Hepatocyte (in vitro differentiated cells): ENCODE results near the gene UBE2E2. TPM values are rescaled to one million over a fixed set of nuclear protein-coding genes. Genes with fewer than 3 reads are reported as not detected.

Source experiments
- DNase-seq: peaks from one replicate; pipeline ENCODE4 v3.0.0-alpha.2; 2016; ENCODE audit warnings: low spot score
- H2AFZ ChIP-seq: fragments of 200-600 bp; sonication (generic); 2 replicates; pipeline ENCODE4 v1.6.0; 2016; ENCODE audit warnings: antibody characterized with exemption, mild to moderate bottlenecking
- H3K27ac ChIP-seq: fragments of 200-600 bp; sonication (generic); 2 replicates; pipeline ENCODE4 v1.5.1; 2016; ENCODE audit warnings: mild to moderate bottlenecking
- H3K27me3 ChIP-seq: fragments of 200-600 bp; sonication (generic); 2 replicates; pipeline ENCODE4 v1.6.1; 2016
- H3K36me3 ChIP-seq: fragments of 200-600 bp; sonication (generic); replicated peaks from 2 replicates; pipeline ENCODE4 v1.5.1; 2016; ENCODE audit warnings: low read depth; ENCODE audit not compliant: insufficient read depth
- H3K4me1 ChIP-seq: fragments of 200-600 bp; sonication (generic); 2 replicates; pipeline ENCODE4 v1.5.1; 2016; ENCODE audit warnings: mild to moderate bottlenecking, moderate library complexity; ENCODE audit not compliant: insufficient read depth
- H3K4me2 ChIP-seq: fragments of 200-600 bp; sonication (generic); 2 replicates; pipeline ENCODE4 v1.6.0; 2016
- H3K4me3 ChIP-seq: fragments of 200-600 bp; sonication (generic); 2 replicates; pipeline ENCODE4 v1.5.1; 2016; ENCODE audit warnings: mild to moderate bottlenecking
- H3K79me2 ChIP-seq: fragments of 200-600 bp; sonication (generic); 2 replicates; pipeline ENCODE4 v1.6.0; 2017; ENCODE audit warnings: mild to moderate bottlenecking
- H3K9me2 ChIP-seq: fragments of 200-600 bp; sonication (generic); replicated peaks from 2 replicates; pipeline ENCODE4 v1.6.0; 2017; ENCODE audit warnings: mild to moderate bottlenecking; ENCODE audit not compliant: insufficient read depth
- H3K9me3 ChIP-seq: fragments of 200-600 bp; sonication (generic); 2 replicates; pipeline ENCODE4 v1.5.1; 2016; ENCODE audit warnings: low read depth, mild to moderate bottlenecking
- H4K20me1 ChIP-seq: fragments of 200-600 bp; sonication (generic); 2 replicates; pipeline ENCODE4 v1.6.0; 2016; ENCODE audit warnings: mild to moderate bottlenecking; ENCODE audit not compliant: insufficient read depth, poor library complexity, severe bottlenecking
- CTCF ChIP-seq: fragments of 200-600 bp; sonication (generic); IDR thresholded peaks from 2 replicates; pipeline ENCODE4 v1.5.1; 2016; ENCODE audit warnings: antibody characterized with exemption, mild to moderate bottlenecking; ENCODE audit not compliant: poor library complexity
- EZH2 ChIP-seq: fragments of 200-600 bp; sonication (generic); IDR thresholded peaks from 2 replicates; pipeline ENCODE4 v1.6.1; 2016; ENCODE audit warnings: antibody characterized with exemption, mild to moderate bottlenecking, borderline replicate concordance
- EZH2phosphoT487 ChIP-seq: fragments of 200-600 bp; sonication (generic); IDR thresholded peaks from one replicate; pipeline ENCODE4 v1.6.1; 2018; ENCODE audit warnings: antibody characterized with exemption, mild to moderate bottlenecking, low read depth, moderate library complexity; ENCODE audit not compliant: unreplicated experiment, severe bottlenecking
- WGBS: methylation state at CpG from one replicate; pipeline ENCODE4 v1.1.6; 2016; ENCODE audit warnings: low lambda C conversion rate; ENCODE audit errors: missing lambda C conversion rate; 5-methylcytosine and 5-hydroxymethylcytosine counted together
- polyA plus RNA-seq: library from polyadenylated mRNA; unstranded; fragments of >200 nt; fragmentation: Nextera tagmentation; extraction: Ambion mirVana; gene quantifications from 2 replicates; pipeline ENCODE4 v1.2.1, GENCODE V29; 2016
- total RNA-seq: library from RNA; depleted of rRNA; stranded (reverse); fragments of >200 nt; gene quantifications from 2 replicates; pipeline ENCODE4 v1.2.3, GENCODE V29; 2014

The UBE2E2 gene
- total and polyA plus RNA-seq, 2 experiments from 2014 or later: 51.1 to 90.6 TPM

- Histone ChIP-seq H3K27me3 (no peaks in the 10 kb centered on the region), H3K4me1 (no peaks in the 10 kb centered on the region), H3K4me2 (no peak overlapping the region), H3K79me2 (no peaks in the 10 kb centered on the region), H3K27ac (no peak overlapping the region), H3K9me2 (no peaks in the 10 kb centered on the region), H2AFZ (no peak overlapping the region), H3K9me3 (no peaks in the 10 kb centered on the region), H4K20me1 (no peaks in the 10 kb centered on the region), H3K36me3 (no peaks in the 10 kb centered on the region), H3K4me3 (no peak overlapping the region)
- TF ChIP-seq CTCF: no peak
- no peak for TF ChIP-seq EZH2phosphoT487
- TF ChIP-seq EZH2: no peak
- 93% methylated on average over 2 of the region's 2 CpGs for WGBS
- DNase-seq: no peak
Measured at GRCh38 chr3:23185861-23186260, 17.3 kb upstream of the UBE2E2 start.

- Histone ChIP-seq H3K4me1 (no peaks in the 10 kb centered on the region), H3K27me3 (peaks cover 4% of the 10 kb centered on the region), H3K27ac (no peak overlapping the region), H3K4me2 (no peak overlapping the region), H3K36me3 (no peaks in the 10 kb centered on the region), H2AFZ (no peak overlapping the region), H3K9me3 (no peaks in the 10 kb centered on the region), H3K79me2 (no peaks in the 10 kb centered on the region), H4K20me1 (no peaks in the 10 kb centered on the region), H3K4me3 (no peak overlapping the region), H3K9me2 (no peaks in the 10 kb centered on the region)
- TF ChIP-seq EZH2 (no peak), CTCF (no peak), EZH2phosphoT487 (no peak)
- no peak for DNase-seq
- 80% methylated on average over 1 of the region's 1 CpG for WGBS
Measured at GRCh38 chr3:23189187-23189586, 13.9 kb upstream of the UBE2E2 start.

- Histone ChIP-seq H3K9me3 (no peaks in the 10 kb centered on the region), H3K9me2 (no peaks in the 10 kb centered on the region), H3K27me3 (peaks cover 4% of the 10 kb centered on the region), H3K27ac (no peak overlapping the region), H3K36me3 (no peaks in the 10 kb centered on the region), H2AFZ (no peak overlapping the region), H4K20me1 (no peaks in the 10 kb centered on the region), H3K4me3 (no peak overlapping the region), H3K79me2 (no peaks in the 10 kb centered on the region), H3K4me2 (no peak overlapping the region), H3K4me1 (no peaks in the 10 kb centered on the region)
- TF ChIP-seq EZH2phosphoT487 (no peak), CTCF (no peak), EZH2 (no peak)
- DNase-seq: no peak
- 48% methylated on average over 2 of the region's 2 CpGs for WGBS
Measured at GRCh38 chr3:23192816-23193215, 10.3 kb upstream of the UBE2E2 start.

GRCh38 chr3:23193831-23194230, 9.3 kb upstream of the UBE2E2 start:
- H3K27me3 ChIP-seq: peaks cover 4% of the 10 kb centered on the region
- no peak for DNase-seq
- no peaks in the 10 kb centered on the region for H4K20me1 ChIP-seq
- H3K79me2 ChIP-seq: no peaks in the 10 kb centered on the region
- H3K27ac ChIP-seq: no peak overlapping the region
- 90% methylated on average over 3 of the region's 3 CpGs for WGBS
- H3K4me1 ChIP-seq: no peaks in the 10 kb centered on the region
- no peaks in the 10 kb centered on the region for H3K9me3 ChIP-seq
- H3K4me3 ChIP-seq: no peak overlapping the region
- H3K4me2 ChIP-seq: no peak overlapping the region
- no peaks in the 10 kb centered on the region for H3K36me3 ChIP-seq
- TF ChIP-seq EZH2 (no peak), CTCF (no peak), EZH2phosphoT487 (no peak)
- H3K9me2 ChIP-seq: no peaks in the 10 kb centered on the region
- no peak overlapping the region for H2AFZ ChIP-seq
